ENCODE measurements around the gene CDKN2AIP.

DNA sequence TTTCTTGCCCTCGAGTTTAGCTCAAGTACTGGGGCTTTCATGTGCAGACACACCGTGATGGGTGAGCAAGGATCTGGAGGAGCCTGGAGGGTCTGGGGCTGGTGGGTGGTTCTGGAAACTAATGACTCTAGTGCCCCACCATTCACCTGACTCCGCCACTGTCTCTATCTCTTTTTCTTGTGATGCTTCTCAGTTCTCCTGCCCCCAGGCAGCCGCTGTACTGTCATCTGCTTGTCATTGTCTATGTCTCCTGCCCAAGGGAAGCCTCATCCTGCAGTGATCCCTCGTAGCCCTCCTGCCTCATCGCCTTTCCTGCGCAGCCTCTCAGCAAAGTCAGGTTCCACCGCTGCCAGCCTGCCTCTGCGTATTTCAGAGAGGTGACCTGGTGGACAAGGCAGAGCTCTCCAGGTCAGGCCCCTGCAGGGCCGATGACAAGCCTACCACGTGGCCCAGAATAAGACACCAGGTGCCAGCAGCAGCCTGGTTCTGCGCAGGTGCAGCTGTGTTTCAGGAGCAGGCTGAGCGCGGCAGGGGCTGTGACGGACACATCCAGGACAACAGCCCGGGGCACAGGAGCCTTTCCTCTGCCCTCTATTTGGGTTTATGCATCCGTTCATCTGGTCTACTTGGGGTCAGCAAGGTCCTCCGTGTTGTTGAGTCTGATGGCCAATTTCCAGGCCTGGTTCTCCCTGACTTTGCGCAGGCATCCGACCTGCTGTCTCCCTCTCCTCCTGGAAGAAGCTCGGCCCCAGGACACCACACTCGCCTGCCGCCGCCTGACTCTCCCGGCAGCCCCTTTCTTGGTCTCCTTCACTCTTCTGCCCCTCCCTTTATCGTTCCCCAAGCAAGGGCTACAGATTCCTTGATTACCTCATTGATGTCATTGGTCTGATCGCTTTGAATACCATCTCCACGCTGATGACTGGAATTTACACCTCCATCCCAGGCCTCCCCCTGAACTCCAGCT is 30.9 kb upstream of the CDKN2AIP start:
- TF ChIP-seq, protein P1, sequence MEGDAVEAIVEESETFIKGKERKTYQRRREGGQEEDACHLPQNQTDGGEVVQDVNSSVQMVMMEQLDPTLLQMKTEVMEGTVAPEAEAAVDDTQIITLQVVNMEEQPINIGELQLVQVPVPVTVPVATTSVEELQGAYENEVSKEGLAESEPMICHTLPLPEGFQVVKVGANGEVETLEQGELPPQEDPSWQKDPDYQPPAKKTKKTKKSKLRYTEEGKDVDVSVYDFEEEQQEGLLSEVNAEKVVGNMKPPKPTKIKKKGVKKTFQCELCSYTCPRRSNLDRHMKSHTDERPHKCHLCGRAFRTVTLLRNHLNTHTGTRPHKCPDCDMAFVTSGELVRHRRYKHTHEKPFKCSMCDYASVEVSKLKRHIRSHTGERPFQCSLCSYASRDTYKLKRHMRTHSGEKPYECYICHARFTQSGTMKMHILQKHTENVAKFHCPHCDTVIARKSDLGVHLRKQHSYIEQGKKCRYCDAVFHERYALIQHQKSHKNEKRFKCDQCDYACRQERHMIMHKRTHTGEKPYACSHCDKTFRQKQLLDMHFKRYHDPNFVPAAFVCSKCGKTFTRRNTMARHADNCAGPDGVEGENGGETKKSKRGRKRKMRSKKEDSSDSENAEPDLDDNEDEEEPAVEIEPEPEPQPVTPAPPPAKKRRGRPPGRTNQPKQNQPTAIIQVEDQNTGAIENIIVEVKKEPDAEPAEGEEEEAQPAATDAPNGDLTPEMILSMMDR (conservative IDR thresholded peaks at IDR 0.05; ENCODE audit: low read length), result no peak
- no peak for TF ChIP-seq EZH2phosphoT487 (IDR thresholded peaks at IDR 0.05; ENCODE audit: borderline replicate concordance)

All from Loucy (cell line).